Putamen (tissue), 1 donor: ENCODE results near the gene PTPN2.

Experiments
- DNase-seq: peaks from one replicate; pipeline ENCODE4 v3.0.0-alpha.2; 2016; ENCODE audit warnings: low spot score

PTPN2 gene

GRCh38 chr18:12745095-12745795 is 138.8 kb downstream of the PTPN2 start:
- no peak for DNase-seq

DNA sequence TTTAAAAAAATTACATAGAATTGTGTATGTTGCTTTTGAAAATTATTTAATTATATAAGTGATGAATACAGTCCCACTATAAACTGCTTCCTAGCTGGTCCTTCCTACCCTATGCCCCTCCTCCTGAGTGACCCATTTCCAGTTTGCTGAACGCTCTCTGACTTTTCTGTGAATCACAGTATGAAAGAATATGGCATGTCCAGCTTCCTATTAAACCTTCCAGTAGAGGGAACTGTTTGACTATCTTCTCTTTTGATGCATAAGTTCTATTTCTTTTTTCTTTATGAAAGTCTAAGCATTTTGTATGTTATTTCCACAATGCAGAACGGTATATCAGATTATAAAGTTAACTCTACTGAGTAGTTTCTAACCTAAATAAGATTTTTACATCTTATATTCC is 139.9 kb downstream of the PTPN2 start:
- peak; percentile 23 for DNase-seq

DNA sequence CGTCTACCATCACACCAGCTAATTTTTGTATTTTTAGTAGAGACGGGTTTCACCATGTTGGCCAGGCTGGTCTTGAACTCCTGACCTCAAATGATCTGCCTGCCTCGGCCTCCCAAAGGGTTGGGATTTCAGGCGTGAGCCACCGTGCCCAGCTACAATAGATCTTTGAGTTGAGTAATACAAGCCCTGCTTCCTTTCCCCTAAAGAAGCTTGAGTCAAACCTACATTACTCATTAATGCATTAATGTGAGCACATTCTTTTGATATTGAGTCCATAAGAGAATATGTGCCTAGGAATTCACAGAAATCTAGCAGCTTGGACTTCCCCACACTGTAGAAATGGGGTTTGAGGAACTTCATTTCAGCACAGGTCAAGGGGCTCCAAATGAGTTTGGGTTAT is 141.6 kb downstream of the PTPN2 start:
- DNase-seq = no peak
